H1 (cell line): ENCODE data around the gene GPR39. TPM values are rescaled to one million over a fixed set of nuclear protein-coding genes. Genes with fewer than 3 reads are reported as not detected.

ENCODE experiments used
- CTCF ChIA-PET: fragments of 300-600 bp; sonication (Branson Sonifier 250); formaldehyde crosslinking; loops from one replicate; lab custom pipeline; 2021; ENCODE audit not compliant: partially characterized antibody; lab: Charles Lee
- POLR2A ChIA-PET: fragments of 300-600 bp; sonication (Branson Sonifier 250); formaldehyde crosslinking; loops from one replicate; lab custom pipeline; 2021; ENCODE audit warnings: inconsistent platforms; ENCODE audit not compliant: partially characterized antibody; lab: Charles Lee
- DNase-seq, 2 experiments: peaks; one replicate each; pipeline versions ENCODE4 v3.0.0 to v3.0.0-alpha.2; 2010 to 2022; ENCODE audit warnings: low spot score in 2 of 2, low read depth in 1 of 2, mixed read lengths in 1 of 2
- FAIRE-seq: peaks from 2 replicates; lab custom pipeline; 2011; peaks lifted over from hg19 to GRCh38; lab: Jason Lieb, UNC
- H2AFZ ChIP-seq: 2 replicates; pipeline ENCODE4 v1.8.1; 2012; ENCODE audit warnings: low read length, inconsistent platforms
- H2AK5ac ChIP-seq: 2 replicates; pipeline ENCODE4 v1.6.1; 2013; ENCODE audit warnings: low read depth, low read length
- H2BK120ac ChIP-seq: replicated peaks from 2 replicates; pipeline ENCODE3; 2013; ENCODE audit warnings: low read depth, low read length, inconsistent platforms
- H2BK12ac ChIP-seq: 2 replicates; pipeline ENCODE4 v1.6.1; 2013; ENCODE audit warnings: low read depth, low read length
- H2BK15ac ChIP-seq: 2 replicates; pipeline ENCODE4 v1.6.1; 2013; ENCODE audit warnings: low read length
- H2BK20ac ChIP-seq: 2 replicates; pipeline ENCODE4 v1.6.1; 2013; ENCODE audit warnings: low read length
- H2BK5ac ChIP-seq: 2 replicates; pipeline ENCODE4 v1.6.1; 2013; ENCODE audit warnings: low read depth, low read length
- H3K14ac ChIP-seq: 2 replicates; pipeline ENCODE4 v1.6.1; 2013; ENCODE audit warnings: inconsistent platforms; ENCODE audit not compliant: insufficient read length
- H3K18ac ChIP-seq: 2 replicates; pipeline ENCODE4 v1.6.1; 2013; ENCODE audit warnings: low read length; ENCODE audit errors: extremely low read depth
- H3K23ac ChIP-seq: 2 replicates; pipeline ENCODE4 v1.6.1; 2013; ENCODE audit warnings: inconsistent platforms; ENCODE audit not compliant: insufficient read length
- H3K23me2 ChIP-seq: 2 replicates; pipeline ENCODE4 v1.6.1; 2013; ENCODE audit warnings: low read depth, low read length
- H3K27ac ChIP-seq: 2 replicates; pipeline ENCODE4 v1.6.1; 2011; ENCODE audit warnings: low read depth, low read length, inconsistent platforms
- H3K27me3 ChIP-seq, 4 experiments: replicated peaks in 1 of 4; 1 replicate in 1 of 4; 2 replicates in 3 of 4; pipeline versions ENCODE4 v1.6.1 to v1.8.1; 2011 to 2013; ENCODE audit warnings: low read length in 3 of 4, mild to moderate bottlenecking in 3 of 4, inconsistent platforms in 2 of 4, mixed read lengths in 2 of 4, moderate library complexity in 1 of 4; ENCODE audit not compliant: control insufficient read depth in 3 of 4, insufficient read depth in 3 of 4; ENCODE audit errors: extremely low read depth in 1 of 4
- H3K36me3 ChIP-seq, 4 experiments: 2 replicates each; pipeline versions ENCODE4 v1.6.1 to v1.8.1; 2011 to 2013; ENCODE audit warnings: mild to moderate bottlenecking in 4 of 4, low read length in 3 of 4, moderate library complexity in 2 of 4, control low read depth in 1 of 4, inconsistent platforms in 1 of 4; ENCODE audit not compliant: insufficient read depth in 4 of 4, control insufficient read depth in 2 of 4
- H3K4ac ChIP-seq: replicated peaks from 2 replicates; pipeline ENCODE3; 2013; ENCODE audit warnings: low read length, low read depth, mixed read lengths, inconsistent platforms; ENCODE audit not compliant: insufficient read length
- H3K4me1 ChIP-seq, 4 experiments: replicated peaks in 1 of 4; 1 replicate in 1 of 4; 2 replicates in 3 of 4; pipeline versions ENCODE4 v1.6.1 to v1.8.1; 2011 to 2013; ENCODE audit warnings: low read length in 3 of 4, inconsistent platforms in 2 of 4, mixed read lengths in 1 of 4; ENCODE audit not compliant: insufficient read depth in 4 of 4, control insufficient read depth in 3 of 4
- H3K4me2 ChIP-seq, 2 experiments: 2 replicates each; pipeline versions ENCODE4 v1.6.1 to v1.8.1; 2011 to 2013; ENCODE audit warnings: low read depth in 2 of 2, low read length in 2 of 2, control low read depth in 1 of 2, inconsistent platforms in 1 of 2, mild to moderate bottlenecking in 1 of 2; ENCODE audit not compliant: insufficient read depth in 1 of 2
- H3K4me3 ChIP-seq, 4 experiments: fragments of 200-600, 300-600 bp in 1 of 4; sonication (generic), shearing (Covaris generic), sonication (Bioruptor Twin) in 1 of 4; 2 replicates each; pipeline versions ENCODE4 v1.5.1 to v1.8.1; 2011 to 2016; ENCODE audit warnings: low read length in 4 of 4, low read depth in 3 of 4, control low read depth in 2 of 4, inconsistent platforms in 2 of 4, mild to moderate bottlenecking in 2 of 4, mixed read lengths in 1 of 4, moderate library complexity in 1 of 4; ENCODE audit not compliant: insufficient read depth in 2 of 4; ENCODE audit errors: extremely low read depth in 1 of 4
- H3K56ac ChIP-seq: replicated peaks from 2 replicates; pipeline ENCODE3; 2013; ENCODE audit warnings: low read depth, mild to moderate bottlenecking, mixed read lengths, low read length, inconsistent platforms; ENCODE audit not compliant: insufficient read length
- H3K79me1 ChIP-seq: 2 replicates; pipeline ENCODE4 v1.6.1; 2013; ENCODE audit warnings: low read depth, low read length, control low read depth
- H3K79me2 ChIP-seq, 2 experiments: 2 replicates each; pipeline versions ENCODE4 v1.6.1 to v1.8.1; 2012 to 2013; ENCODE audit warnings: low read length in 2 of 2, mild to moderate bottlenecking in 2 of 2, inconsistent platforms in 1 of 2; ENCODE audit not compliant: insufficient read depth in 2 of 2, control insufficient read depth in 1 of 2
- H3K9ac ChIP-seq, 4 experiments: replicated peaks in 1 of 4; 1 replicate in 1 of 4; 2 replicates in 3 of 4; pipeline versions ENCODE4 v1.6.1 to v1.8.1; 2011 to 2013; ENCODE audit warnings: low read depth in 3 of 4, low read length in 3 of 4, control low read depth in 2 of 4, mild to moderate bottlenecking in 2 of 4, moderate library complexity in 2 of 4, inconsistent platforms in 1 of 4; ENCODE audit errors: extremely low read depth in 1 of 4
- H3K9me3 ChIP-seq, 2 experiments: 2 replicates each; pipeline versions ENCODE4 v1.6.1 to v1.8.1; 2012 to 2013; ENCODE audit warnings: mild to moderate bottlenecking in 2 of 2, moderate library complexity in 2 of 2, control low read depth in 1 of 2, inconsistent platforms in 1 of 2, low read depth in 1 of 2, low read length in 1 of 2, mixed read lengths in 1 of 2; ENCODE audit not compliant: insufficient read depth in 2 of 2
- H4K20me1 ChIP-seq, 2 experiments: replicated peaks in 1 of 2; 2 replicates each; pipeline versions ENCODE3 to v1.8.1; 2011 to 2013; ENCODE audit warnings: inconsistent platforms in 2 of 2, low read length in 2 of 2, mild to moderate bottlenecking in 1 of 2; ENCODE audit not compliant: insufficient read depth in 2 of 2, control insufficient read depth in 1 of 2
- H4K5ac ChIP-seq: 2 replicates; pipeline ENCODE4 v1.6.1; 2013; ENCODE audit warnings: low read length, low read depth, mixed read lengths, inconsistent platforms; ENCODE audit not compliant: insufficient read length
- H4K8ac ChIP-seq: 2 replicates; pipeline ENCODE4 v1.8.0; 2013; ENCODE audit warnings: mild to moderate bottlenecking, moderate library complexity, low read length, inconsistent platforms; ENCODE audit not compliant: insufficient read depth; ENCODE audit errors: extremely low read depth
- H4K91ac ChIP-seq: replicated peaks from 2 replicates; pipeline ENCODE3; 2013; ENCODE audit warnings: low read length, mixed read lengths, inconsistent platforms; ENCODE audit not compliant: insufficient read length
- ATF3 ChIP-seq: IDR thresholded peaks from 2 replicates; pipeline ENCODE4 v1.6.1; 2011; ENCODE audit warnings: low read depth, mild to moderate bottlenecking, low read length; ENCODE audit not compliant: insufficient read depth
- BRCA1 ChIP-seq: IDR thresholded peaks from 2 replicates; pipeline ENCODE4 v1.6.1; 2012; ENCODE audit warnings: low read depth, low read length, improper control_type of control experiment
- CHD1 ChIP-seq: IDR thresholded peaks from 2 replicates; pipeline ENCODE4 v1.6.1; 2012; ENCODE audit warnings: low read depth, low read length, improper control_type of control experiment
- FOSL1 ChIP-seq: IDR thresholded peaks from 2 replicates; pipeline ENCODE4 v1.6.1; 2011; ENCODE audit warnings: mild to moderate bottlenecking, low read depth, low read length, moderate library complexity; ENCODE audit not compliant: insufficient read depth
- HDAC6 ChIP-seq: IDR thresholded peaks from one replicate; pipeline ENCODE4 v1.7.1; 2012; ENCODE audit warnings: low read depth, mild to moderate bottlenecking, inconsistent platforms, low read length, moderate library complexity
- MAFK ChIP-seq: IDR thresholded peaks from 2 replicates; pipeline ENCODE4 v1.6.1; 2012; ENCODE audit warnings: low read depth, mild to moderate bottlenecking, improper control_type of control experiment, low read length
- POLR2AphosphoS5 ChIP-seq: IDR thresholded peaks from 2 replicates; pipeline ENCODE4 v1.6.1; 2011; ENCODE audit warnings: low read depth, low read length
- RBBP5 ChIP-seq: IDR thresholded peaks from 2 replicates; pipeline ENCODE4 v1.7.1; 2012; ENCODE audit warnings: low read depth, mild to moderate bottlenecking, inconsistent platforms, low read length, moderate library complexity, borderline replicate concordance
- RXRA ChIP-seq: IDR thresholded peaks from 2 replicates; pipeline ENCODE4 v1.6.1; 2011; ENCODE audit warnings: low read depth, mild to moderate bottlenecking, low read length, moderate library complexity; ENCODE audit not compliant: insufficient read depth
- SAP30 ChIP-seq: fragments of 300-600 bp; sonication (generic); IDR thresholded peaks from 2 replicates; pipeline ENCODE4 v1.7.1; 2012; ENCODE audit warnings: low read length, moderate library complexity, mild to moderate bottlenecking, inconsistent platforms; ENCODE audit not compliant: insufficient read depth, insufficient replicate concordance
- SIRT6 ChIP-seq: IDR thresholded peaks from one replicate; pipeline ENCODE4 v1.7.1; 2012; ENCODE audit warnings: low read length, inconsistent platforms
- TAF7 ChIP-seq: optimal IDR thresholded peaks from 2 replicates; pipeline ENCODE3; 2011; ENCODE audit warnings: low read depth, mild to moderate bottlenecking, inconsistent platforms, low read length, moderate library complexity, borderline replicate concordance
- TEAD4 ChIP-seq: IDR thresholded peaks from 2 replicates; pipeline ENCODE4 v1.6.1; 2012; ENCODE audit warnings: low read depth, low read length, inconsistent platforms, mixed read lengths
- YY1 ChIP-seq: IDR thresholded peaks from 2 replicates; pipeline ENCODE4 v1.6.1; 2011; ENCODE audit warnings: low read depth, mild to moderate bottlenecking, low read length
- ZNF274 ChIP-seq: IDR thresholded peaks from 2 replicates; pipeline ENCODE4 v1.7.0; 2012; ENCODE audit warnings: low read length, borderline replicate concordance; ENCODE audit errors: extremely low read depth
- WGBS, 2 experiments: shearing (Covaris generic) in 1 of 2; methylation state at CpG; one replicate each; pipeline versions ENCODE4 v1.1.6 to v1.1.7; 2013 to 2015; ENCODE audit warnings: low lambda C conversion rate in 2 of 2, mixed read lengths in 2 of 2, inconsistent platforms in 1 of 2, low coverage in 1 of 2, missing lambda C conversion rate in 1 of 2; ENCODE audit not compliant: insufficient replicate concordance in 2 of 2, insufficient coverage in 1 of 2, insufficient read length in 1 of 2; ENCODE audit errors: extremely low coverage in 1 of 2, missing lambda C conversion rate in 1 of 2; 5-methylcytosine and 5-hydroxymethylcytosine counted together
- polyA plus RNA-seq, 7 experiments: library from polyadenylated mRNA; depleted of rRNA in 3 of 7; stranded (reverse) in 5 of 7; unstranded in 2 of 7; fragments of >200 nt in 5 of 7; fragments of 200-250 nt in 2 of 7; gene quantifications; 1 replicate in 5 of 7; 2 replicates in 1 of 7; 4 replicates in 1 of 7; pipeline versions ENCODE4 v1.2.1 to v1.2.3, GENCODE V29; 2011 to 2013; ENCODE audit warnings: missing spikeins in 2 of 7, mixed read lengths in 2 of 7
- total RNA-seq: library from RNA; stranded (reverse); fragmentation: NEBNext Ultra II Directional; extraction: Animal tissue kit (Norgen Biotek cat#: 25700); gene quantifications from 2 replicates; pipeline ENCODE4 v1.2.1, GENCODE V29; 2021

GPR39 gene
- total and polyA plus RNA-seq, 2 of the 8 experiments (the other 6 are each of a cell fraction or from before 2014, with no cell fraction given) = 0.63 to 2.7 TPM

- H3K4me1 ChIP-seq = peaks cover 0 to 3% (median under 1%) of the 10 kb centered on the region in 4 experiments; a peak in 2 of 7 replicates
- FAIRE-seq = no peak
- no peaks in the 10 kb centered on the region for H3K23me2 ChIP-seq
- H3K36me3 ChIP-seq = no peaks in the 10 kb centered on the region
- H2AFZ ChIP-seq = no peak overlapping the region
- POLR2A ChIA-PET = no interaction called here
- H3K18ac ChIP-seq = no peak overlapping the region
- H4K20me1 ChIP-seq = no peaks in the 10 kb centered on the region
- no peaks in the 10 kb centered on the region for H3K9me3 ChIP-seq
- H3K14ac ChIP-seq = no peak overlapping the region
- no peak overlapping the region for H3K4me2 ChIP-seq
- H3K9ac ChIP-seq = no peak overlapping the region
- no peak overlapping the region for H3K23ac ChIP-seq
- no peak overlapping the region for H2BK20ac ChIP-seq
- H3K79me1 ChIP-seq = no peaks in the 10 kb centered on the region
- H3K27ac ChIP-seq = no peak overlapping the region
- no peak overlapping the region for H2AK5ac ChIP-seq
- H2BK12ac ChIP-seq = no peak overlapping the region
- no peak overlapping the region for H2BK5ac ChIP-seq
- no peak overlapping the region for H4K91ac ChIP-seq
- CTCF ChIA-PET = interaction anchor here (0.9 to 3.1 kb wide), 2 partner anchors 7 to 10 kb away, joined by 3 to 11 read pairs; no protein-coding TSS in a partner anchor
- peaks cover 0 to 1% (median 0%) of the 10 kb centered on the region in 4 experiments; a peak in 1 of 7 replicates for H3K27me3 ChIP-seq
- no peak overlapping the region for H3K56ac ChIP-seq
- no peak overlapping the region for H2BK15ac ChIP-seq
- DNase-seq = no peak
- no peak overlapping the region for H4K8ac ChIP-seq
- H3K4ac ChIP-seq = no peak overlapping the region
- H2BK120ac ChIP-seq = no peak overlapping the region
- 93% methylated on average over 9 of the region's 9 CpGs; no CpG with 5 or more reads in 1 of the 2 experiments for WGBS, 2 experiments
- no peak overlapping the region for H4K5ac ChIP-seq
- no peak overlapping the region for H3K4me3 ChIP-seq
- no peaks in the 10 kb centered on the region for H3K79me2 ChIP-seq
- no peak for TF ChIP-seq BRCA1
- TF ChIP-seq RBBP5 = no peak
- TF ChIP-seq ZNF274 = no peak
- TF ChIP-seq FOSL1 = no peak
- no peak for TF ChIP-seq MAFK
- TF ChIP-seq CHD1 = no peak
- TF ChIP-seq ATF3 = no peak
- no peak for TF ChIP-seq POLR2AphosphoS5
- TF ChIP-seq HDAC6 = no peak
- no peak for TF ChIP-seq SAP30
- no peak for TF ChIP-seq TAF7
- TF ChIP-seq TEAD4 = no peak
- TF ChIP-seq YY1 = no peak
- no peak for TF ChIP-seq SIRT6
- no peak for TF ChIP-seq RXRA
Measured at GRCh38 chr2:132557694-132558093, 141.1 kb downstream of the GPR39 start.
